Liver (tissue), 9 donors: ENCODE results near the gene SLC29A3. TPM values are rescaled to one million over a fixed set of nuclear protein-coding genes. Genes with fewer than 3 reads are reported as not detected.

Experiments
- DNase-seq: peaks from one replicate; pipeline ENCODE4 v3.0.0-alpha.2; 2017; ENCODE audit warnings: low spot score
- H3K27ac ChIP-seq, 2 donors: one replicate each; pipeline ENCODE4 v1.7.0; 2013; ENCODE audit warnings: inconsistent platforms in 2 of 2, low read length in 2 of 2, control low read depth in 1 of 2, low read depth in 1 of 2, mild to moderate bottlenecking in 1 of 2
- H3K27me3 ChIP-seq, 4 donors: one replicate each; pipeline versions ENCODE4 v1.6.1 to v1.7.0; 2013; ENCODE audit warnings: low read length in 3 of 4, inconsistent platforms in 1 of 4, mild to moderate bottlenecking in 1 of 4, moderate library complexity in 1 of 4; ENCODE audit not compliant: control insufficient read depth in 4 of 4, insufficient read depth in 4 of 4
- H3K36me3 ChIP-seq, 4 donors: one replicate each; pipeline versions ENCODE4 v1.6.1 to v1.7.0; 2013; ENCODE audit warnings: low read length in 3 of 4, mild to moderate bottlenecking in 3 of 4, low read depth in 1 of 4, moderate library complexity in 1 of 4; ENCODE audit not compliant: control insufficient read depth in 4 of 4, insufficient read depth in 3 of 4
- H3K4me1 ChIP-seq, 4 donors: one replicate each; pipeline versions ENCODE4 v1.6.1 to v1.7.0; 2013; ENCODE audit warnings: low read length in 3 of 4, mild to moderate bottlenecking in 3 of 4, moderate library complexity in 1 of 4; ENCODE audit not compliant: control insufficient read depth in 4 of 4, insufficient read depth in 4 of 4
- H3K4me3 ChIP-seq, 3 donors: one replicate each; pipeline versions ENCODE4 v1.6.1 to v1.7.0; 2013; ENCODE audit warnings: low read length in 3 of 3, control low read depth in 1 of 3, low read depth in 1 of 3, mild to moderate bottlenecking in 1 of 3
- H3K9ac ChIP-seq, 2 donors: one replicate each; pipeline ENCODE4 v1.7.0; 2013; ENCODE audit warnings: low read length in 2 of 2, mild to moderate bottlenecking in 2 of 2, moderate library complexity in 2 of 2, control low read depth in 1 of 2, low read depth in 1 of 2
- H3K9me3 ChIP-seq, 4 donors: one replicate each; pipeline versions ENCODE4 v1.6.1 to v1.7.0; 2013; ENCODE audit warnings: low read length in 3 of 4; ENCODE audit not compliant: control insufficient read depth in 4 of 4
- EGR1 ChIP-seq, 2 donors: IDR thresholded peaks; 2 replicates each; pipeline ENCODE4 v1.6.1; 2016 to 2018; ENCODE audit warnings: antibody characterized with exemption in 2 of 2, low read depth in 2 of 2
- FOXA2 ChIP-seq: IDR thresholded peaks from 2 replicates; pipeline ENCODE4 v1.6.1; 2016; ENCODE audit warnings: antibody characterized with exemption
- GABPA ChIP-seq, 2 donors: IDR thresholded peaks in 1 of 2; conservative IDR thresholded peaks in 1 of 2; 2 replicates each; pipeline ENCODE4 v1.6.1; 2016; ENCODE audit warnings: antibody characterized with exemption in 2 of 2, mild to moderate bottlenecking in 1 of 2, moderate library complexity in 1 of 2
- HNF4A ChIP-seq, 2 donors: conservative IDR thresholded peaks; 2 replicates each; pipeline ENCODE4 v1.6.1; 2016; ENCODE audit warnings: antibody characterized with exemption in 2 of 2, mild to moderate bottlenecking in 2 of 2
- JUND ChIP-seq, 2 donors: IDR thresholded peaks; 2 replicates each; pipeline ENCODE4 v1.6.1; 2016; ENCODE audit warnings: antibody characterized with exemption in 2 of 2
- RAD21 ChIP-seq, 2 donors: IDR thresholded peaks; 2 replicates each; pipeline ENCODE4 v1.6.1; 2016; ENCODE audit warnings: antibody characterized with exemption in 2 of 2, mild to moderate bottlenecking in 2 of 2
- RXRA ChIP-seq, 2 donors: IDR thresholded peaks; 2 replicates each; pipeline ENCODE4 v1.6.1; 2017 to 2018; ENCODE audit warnings: antibody characterized with exemption in 2 of 2, mild to moderate bottlenecking in 1 of 2
- TAF1 ChIP-seq: conservative IDR thresholded peaks from 2 replicates; pipeline ENCODE4 v1.6.1; 2016; ENCODE audit warnings: antibody characterized with exemption, mild to moderate bottlenecking
- WGBS: extraction: QIAGEN DNeasy Blood & Tissue Kit; methylation state at CpG from one replicate; pipeline ENCODE4 v1.1.7; 2013; 5-methylcytosine and 5-hydroxymethylcytosine counted together
- polyA plus RNA-seq, 2 donors: library from polyadenylated mRNA; stranded (reverse) in 1 of 2; unstranded in 1 of 2; fragments of 200-250 nt in 1 of 2; fragments of >200 nt in 1 of 2; fragmentation: Nextera tagmentation in 1 of 2; extraction: Ambion mirVana in 1 of 2; gene quantifications; one replicate each; pipeline versions ENCODE4 v1.2.1 to v1.2.3, GENCODE V29; 2013 to 2015
- total RNA-seq, 2 donors: library from RNA; depleted of rRNA; stranded (reverse); fragments of >200 nt; gene quantifications; one replicate each; pipeline ENCODE4 v1.2.3, GENCODE V29; 2014
- TF ChIP-seq, protein P1 (sequence below): fragments of 150-350 bp; IDR thresholded peaks from 2 replicates; pipeline ENCODE4 v1.5.1; 2017; ENCODE audit warnings: improper control_type of control experiment, low read depth, low read length; ENCODE audit not compliant: missing input control
- TF ChIP-seq, protein P2 (sequence below): IDR thresholded peaks from 2 replicates; pipeline ENCODE4 v1.6.1; 2016; ENCODE audit warnings: antibody characterized with exemption, mild to moderate bottlenecking
- TF ChIP-seq, protein P3 (sequence below): IDR thresholded peaks from 2 replicates; pipeline ENCODE4 v1.6.1; 2016; ENCODE audit warnings: antibody characterized with exemption
- TF ChIP-seq, protein P4 (sequence below): IDR thresholded peaks from 2 replicates; pipeline ENCODE4 v1.6.1; 2016; ENCODE audit warnings: antibody characterized with exemption
- donor health status: healthy.
- donor health status: healthy.
- donor health status: healthy.
- donor health status: healthy.
- donor health status: healthy.

SLC29A3 gene
- total and polyA plus RNA-seq, 4 donors: 3.1 to 11.9 (median 5.3) TPM

DNA sequence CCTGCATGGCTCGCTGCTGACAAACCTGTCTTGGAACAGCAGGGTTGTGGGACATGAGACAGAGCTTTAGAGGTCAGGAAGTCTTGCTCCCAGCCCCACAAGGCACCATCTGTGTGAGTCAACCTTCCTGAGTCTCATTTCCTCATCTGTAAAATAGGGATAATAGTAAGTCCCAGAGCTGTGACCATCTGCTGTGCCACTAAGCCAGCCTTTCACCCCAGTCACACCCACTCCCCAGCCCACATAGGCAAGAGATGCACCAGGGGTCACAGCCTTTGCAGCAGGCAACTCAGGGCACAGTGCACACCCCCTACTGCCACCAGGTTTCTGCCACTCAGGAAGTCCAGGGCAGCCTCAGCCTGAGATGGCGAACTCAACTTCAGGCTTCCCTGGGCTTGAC is 48.2 kb downstream of the SLC29A3 start:
- Histone ChIP-seq H3K9me3 (no peaks in the 10 kb centered on the region), H3K36me3 (peaks cover 0 to 9% (median under 1%) of the 10 kb centered on the region in 4 donors), H3K27me3 (no peaks in the 10 kb centered on the region), H3K9ac (no peak overlapping the region), H3K4me3 (no peak overlapping the region), H3K27ac (no peak overlapping the region), H3K4me1 (no peaks in the 10 kb centered on the region)
- TF ChIP-seq, protein P1, sequence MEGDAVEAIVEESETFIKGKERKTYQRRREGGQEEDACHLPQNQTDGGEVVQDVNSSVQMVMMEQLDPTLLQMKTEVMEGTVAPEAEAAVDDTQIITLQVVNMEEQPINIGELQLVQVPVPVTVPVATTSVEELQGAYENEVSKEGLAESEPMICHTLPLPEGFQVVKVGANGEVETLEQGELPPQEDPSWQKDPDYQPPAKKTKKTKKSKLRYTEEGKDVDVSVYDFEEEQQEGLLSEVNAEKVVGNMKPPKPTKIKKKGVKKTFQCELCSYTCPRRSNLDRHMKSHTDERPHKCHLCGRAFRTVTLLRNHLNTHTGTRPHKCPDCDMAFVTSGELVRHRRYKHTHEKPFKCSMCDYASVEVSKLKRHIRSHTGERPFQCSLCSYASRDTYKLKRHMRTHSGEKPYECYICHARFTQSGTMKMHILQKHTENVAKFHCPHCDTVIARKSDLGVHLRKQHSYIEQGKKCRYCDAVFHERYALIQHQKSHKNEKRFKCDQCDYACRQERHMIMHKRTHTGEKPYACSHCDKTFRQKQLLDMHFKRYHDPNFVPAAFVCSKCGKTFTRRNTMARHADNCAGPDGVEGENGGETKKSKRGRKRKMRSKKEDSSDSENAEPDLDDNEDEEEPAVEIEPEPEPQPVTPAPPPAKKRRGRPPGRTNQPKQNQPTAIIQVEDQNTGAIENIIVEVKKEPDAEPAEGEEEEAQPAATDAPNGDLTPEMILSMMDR: no peak
- TF ChIP-seq, protein P2, sequence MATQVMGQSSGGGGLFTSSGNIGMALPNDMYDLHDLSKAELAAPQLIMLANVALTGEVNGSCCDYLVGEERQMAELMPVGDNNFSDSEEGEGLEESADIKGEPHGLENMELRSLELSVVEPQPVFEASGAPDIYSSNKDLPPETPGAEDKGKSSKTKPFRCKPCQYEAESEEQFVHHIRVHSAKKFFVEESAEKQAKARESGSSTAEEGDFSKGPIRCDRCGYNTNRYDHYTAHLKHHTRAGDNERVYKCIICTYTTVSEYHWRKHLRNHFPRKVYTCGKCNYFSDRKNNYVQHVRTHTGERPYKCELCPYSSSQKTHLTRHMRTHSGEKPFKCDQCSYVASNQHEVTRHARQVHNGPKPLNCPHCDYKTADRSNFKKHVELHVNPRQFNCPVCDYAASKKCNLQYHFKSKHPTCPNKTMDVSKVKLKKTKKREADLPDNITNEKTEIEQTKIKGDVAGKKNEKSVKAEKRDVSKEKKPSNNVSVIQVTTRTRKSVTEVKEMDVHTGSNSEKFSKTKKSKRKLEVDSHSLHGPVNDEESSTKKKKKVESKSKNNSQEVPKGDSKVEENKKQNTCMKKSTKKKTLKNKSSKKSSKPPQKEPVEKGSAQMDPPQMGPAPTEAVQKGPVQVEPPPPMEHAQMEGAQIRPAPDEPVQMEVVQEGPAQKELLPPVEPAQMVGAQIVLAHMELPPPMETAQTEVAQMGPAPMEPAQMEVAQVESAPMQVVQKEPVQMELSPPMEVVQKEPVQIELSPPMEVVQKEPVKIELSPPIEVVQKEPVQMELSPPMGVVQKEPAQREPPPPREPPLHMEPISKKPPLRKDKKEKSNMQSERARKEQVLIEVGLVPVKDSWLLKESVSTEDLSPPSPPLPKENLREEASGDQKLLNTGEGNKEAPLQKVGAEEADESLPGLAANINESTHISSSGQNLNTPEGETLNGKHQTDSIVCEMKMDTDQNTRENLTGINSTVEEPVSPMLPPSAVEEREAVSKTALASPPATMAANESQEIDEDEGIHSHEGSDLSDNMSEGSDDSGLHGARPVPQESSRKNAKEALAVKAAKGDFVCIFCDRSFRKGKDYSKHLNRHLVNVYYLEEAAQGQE: no peak
- no peak for DNase-seq
- WGBS: 85% methylated on average over 2 of the region's 2 CpGs

DNA sequence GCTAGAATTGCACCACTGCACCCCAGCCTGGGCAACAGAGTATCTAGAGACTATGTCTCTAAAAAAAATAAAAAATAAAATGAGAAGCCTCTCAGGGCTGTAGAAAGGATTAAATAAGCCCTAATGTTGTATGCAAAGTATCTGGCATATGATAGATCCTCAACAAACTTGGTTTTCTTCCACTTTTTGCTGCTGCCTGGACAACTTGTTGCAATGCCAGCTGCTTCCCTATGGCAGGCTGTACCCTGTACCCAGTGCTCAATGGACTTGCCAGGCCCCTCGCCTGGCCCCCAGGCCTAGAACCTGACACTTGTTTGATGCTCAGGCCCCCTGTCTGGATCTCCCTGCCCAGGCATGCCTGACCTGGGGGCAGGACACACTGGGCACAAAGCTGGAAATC is 49.1 kb downstream of the SLC29A3 start:
- H3K27ac ChIP-seq: no peak overlapping the region
- H3K36me3 ChIP-seq: peaks cover 0 to under 1% (median 0%) of the 10 kb centered on the region in 4 donors
- H3K4me3 ChIP-seq: no peak overlapping the region
- H3K9me3 ChIP-seq: no peaks in the 10 kb centered on the region
- no peak overlapping the region for H3K9ac ChIP-seq
- H3K27me3 ChIP-seq: no peaks in the 10 kb centered on the region
- WGBS: 98% methylated on average over 1 of the region's 1 CpG
- no peaks in the 10 kb centered on the region for H3K4me1 ChIP-seq
- no peak for TF ChIP-seq EGR1 (IDR thresholded peaks at IDR 0.05; ENCODE audit: low read depth in 2 of 2)
- no peak for TF ChIP-seq JUND (IDR thresholded peaks at IDR 0.05)
- no peak for TF ChIP-seq RAD21 (IDR thresholded peaks at IDR 0.05)
- TF ChIP-seq, protein P2: no peak
- TF ChIP-seq HNF4A (conservative IDR thresholded peaks at IDR 0.05): no peak
- TF ChIP-seq, protein P3, sequence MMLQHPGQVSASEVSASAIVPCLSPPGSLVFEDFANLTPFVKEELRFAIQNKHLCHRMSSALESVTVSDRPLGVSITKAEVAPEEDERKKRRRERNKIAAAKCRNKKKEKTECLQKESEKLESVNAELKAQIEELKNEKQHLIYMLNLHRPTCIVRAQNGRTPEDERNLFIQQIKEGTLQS: no peak
- TF ChIP-seq GABPA (IDR thresholded peaks at IDR 0.05 in 1 of 2, conservative IDR thresholded peaks at IDR 0.05 in 1 of 2): no peak
- no peak for TF ChIP-seq RXRA (IDR thresholded peaks at IDR 0.05)
- no peak for TF ChIP-seq TAF1
- TF ChIP-seq, protein P4, sequence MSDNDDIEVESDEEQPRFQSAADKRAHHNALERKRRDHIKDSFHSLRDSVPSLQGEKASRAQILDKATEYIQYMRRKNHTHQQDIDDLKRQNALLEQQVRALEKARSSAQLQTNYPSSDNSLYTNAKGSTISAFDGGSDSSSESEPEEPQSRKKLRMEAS: no peak
- no peak for TF ChIP-seq FOXA2
- no peak for DNase-seq
